Osteocyte (in vitro differentiated cells): ENCODE results near the gene IL13. TPM values are rescaled to one million over a fixed set of nuclear protein-coding genes. Genes with fewer than 3 reads are reported as not detected.

ENCODE experiments used
- DNase-seq: peaks from one replicate; pipeline ENCODE4 v3.0.0; 2021; ENCODE audit warnings: mixed read lengths; ENCODE audit not compliant: unreplicated experiment; ENCODE audit errors: extremely low spot score
- H3K27ac Mint-ChIP-seq: one replicate; pipeline ENCODE4 v1.8.0; 2021; ENCODE audit warnings: mild to moderate bottlenecking, mixed read lengths; ENCODE audit not compliant: unreplicated experiment
- H3K27me3 Mint-ChIP-seq: one replicate; pipeline ENCODE4 v1.8.0; 2021; ENCODE audit warnings: mixed read lengths; ENCODE audit not compliant: unreplicated experiment
- H3K36me3 Mint-ChIP-seq: one replicate; pipeline ENCODE4 v1.8.0; 2021; ENCODE audit warnings: mixed read lengths; ENCODE audit not compliant: unreplicated experiment
- H3K4me1 Mint-ChIP-seq: one replicate; pipeline ENCODE4 v1.8.0; 2021; ENCODE audit warnings: mixed read lengths; ENCODE audit not compliant: unreplicated experiment
- H3K4me3 Mint-ChIP-seq: one replicate; pipeline ENCODE4 v1.8.0; 2021; ENCODE audit warnings: mild to moderate bottlenecking, moderate library complexity, mixed read lengths; ENCODE audit not compliant: unreplicated experiment
- H3K9me3 Mint-ChIP-seq: one replicate; pipeline ENCODE4 v1.8.0; 2021; ENCODE audit warnings: mixed read lengths; ENCODE audit not compliant: unreplicated experiment
- CTCF ChIP-seq: fragments of 200-600 bp; sonication (generic); IDR thresholded peaks from 2 replicates; pipeline ENCODE4 v1.5.0; 2021; ENCODE audit warnings: antibody characterized with exemption, mild to moderate bottlenecking, moderate library complexity
- total RNA-seq: library from RNA; stranded (reverse); gene quantifications from 2 replicates; pipeline ENCODE4 v1.2.1, GENCODE V29; 2021

IL13 gene
- total RNA-seq, 1 donor from 2014 or later, result not detected

GRCh38 chr5:132663771-132664695 lies 6.1 kb downstream of the IL13 start:
- Mint-ChIP-seq H3K36me3 (no peaks in the 10 kb centered on the region), H3K27me3 (no peaks in the 10 kb centered on the region), H3K9me3 (no peaks in the 10 kb centered on the region), H3K4me3 (no peak overlapping the region), H3K27ac (no peak overlapping the region), H3K4me1 (peaks cover 4% of the 10 kb centered on the region)
- no peak for DNase-seq
- TF ChIP-seq CTCF, result no peak

- no peak for DNase-seq
- no peaks in the 10 kb centered on the region for H3K36me3 Mint-ChIP-seq
- H3K4me3 Mint-ChIP-seq, result no peak overlapping the region
- no peaks in the 10 kb centered on the region for H3K27me3 Mint-ChIP-seq
- H3K4me1 Mint-ChIP-seq, result peaks cover 4% of the 10 kb centered on the region
- H3K27ac Mint-ChIP-seq, result no peak overlapping the region
- no peaks in the 10 kb centered on the region for H3K9me3 Mint-ChIP-seq
- no peak for TF ChIP-seq CTCF
These were observed 6.8 kb downstream of the IL13 start for GRCh38 chr5:132664696-132665209.

- Mint-ChIP-seq H3K27ac (no peak overlapping the region), H3K27me3 (no peaks in the 10 kb centered on the region), H3K4me3 (no peak overlapping the region), H3K4me1 (peaks cover 4% of the 10 kb centered on the region), H3K9me3 (no peaks in the 10 kb centered on the region), H3K36me3 (no peaks in the 10 kb centered on the region)
- no peak for TF ChIP-seq CTCF
- DNase-seq, result no peak
These were observed 7.7 kb downstream of the IL13 start for GRCh38 chr5:132665574-132666080.

- Mint-ChIP-seq H3K27me3 (no peaks in the 10 kb centered on the region), H3K27ac (no peak overlapping the region), H3K4me1 (no peaks in the 10 kb centered on the region), H3K36me3 (no peaks in the 10 kb centered on the region), H3K4me3 (no peak overlapping the region), H3K9me3 (no peaks in the 10 kb centered on the region)
- no peak for TF ChIP-seq CTCF
- no peak for DNase-seq
These were observed 8.5 kb downstream of the IL13 start for GRCh38 chr5:132666310-132667123.
